GM12878 (cell line): Measurements from ENCODE around the gene EBI3.

Experiments used
- CTCF ChIP-seq, 3 experiments: IDR thresholded peaks in 2 of 3; conservative IDR thresholded peaks in 1 of 3; 2 replicates each; pipeline ENCODE4 v1.5.1; 2011; ENCODE audit warnings: low read depth in 3 of 3, low read length in 3 of 3, mild to moderate bottlenecking in 3 of 3, control low read depth in 2 of 3, moderate library complexity in 2 of 3, inconsistent platforms in 1 of 3, mixed read lengths in 1 of 3; ENCODE audit not compliant: control insufficient read depth in 2 of 3, insufficient read depth in 1 of 3; ENCODE audit errors: extremely low read depth in 1 of 3
- SRF ChIP-seq, 2 experiments: IDR thresholded peaks; 2 replicates each; pipeline ENCODE4 v1.6.1; 2011; ENCODE audit warnings: low read depth in 2 of 2, low read length in 2 of 2, mild to moderate bottlenecking in 1 of 2, moderate library complexity in 1 of 2

- TF ChIP-seq SRF (IDR thresholded peaks at IDR 0.05; ENCODE audit: low read depth in 2 of 2, low read length in 2 of 2) (no peak), CTCF (IDR thresholded peaks at IDR 0.05 in 2 of 3, conservative IDR thresholded peaks at IDR 0.05 in 1 of 3; ENCODE audit: control insufficient read depth in 2 of 3, extremely low read depth in 1 of 3, insufficient read depth in 1 of 3, low read depth in 3 of 3, low read length in 3 of 3) (no peak)
Measured at GRCh38 chr19:4268816-4269430, 39.6 kb downstream of the EBI3 start.
